HL-60 (cell line): ENCODE results near the gene GPR26.

ENCODE experiments used
- DNase-seq, 2 experiments: peaks; one replicate each; pipeline ENCODE4 v3.0.0-alpha.2; 2010 to 2020; ENCODE audit warnings: low read depth in 1 of 2, low spot score in 1 of 2
- H3K27ac ChIP-seq: fragments of 250-450 bp; sonication (Bioruptor Pico); replicated peaks from 2 replicates; pipeline ENCODE4 v1.5.1; 2020; ENCODE audit warnings: mild to moderate bottlenecking, moderate library complexity
- H3K27me3 ChIP-seq: fragments of 250-450 bp; sonication (Bioruptor Pico); 2 replicates; pipeline ENCODE4 v1.5.1; 2021; ENCODE audit warnings: mild to moderate bottlenecking, moderate library complexity; ENCODE audit not compliant: insufficient read depth, poor library complexity, severe bottlenecking
- H3K4me3 ChIP-seq: replicated peaks from 2 replicates; pipeline ENCODE4 v1.5.1; 2011; ENCODE audit warnings: mild to moderate bottlenecking, control low read depth, low read length; ENCODE audit not compliant: insufficient read depth
- GABPA ChIP-seq: IDR thresholded peaks from 2 replicates; pipeline ENCODE4 v1.6.1; 2012; ENCODE audit warnings: low read depth
- POLR2AphosphoS5 ChIP-seq: IDR thresholded peaks from 2 replicates; pipeline ENCODE4 v1.6.1; 2012; ENCODE audit warnings: low read depth
- SPI1 ChIP-seq: IDR thresholded peaks from 2 replicates; pipeline ENCODE4 v1.6.1; 2012; ENCODE audit warnings: low read depth, mild to moderate bottlenecking, borderline replicate concordance
- TF ChIP-seq, protein P1 (sequence below): IDR thresholded peaks from 2 replicates; pipeline ENCODE4 v1.6.1; 2012; ENCODE audit warnings: low read depth; ENCODE audit not compliant: insufficient replicate concordance
- TF ChIP-seq, protein P2 (sequence below): IDR thresholded peaks from one replicate; pipeline ENCODE4 v1.5.1; 2011; ENCODE audit warnings: low read length, control low read depth, inconsistent platforms; ENCODE audit not compliant: insufficient read depth

Gene GPR26

DNA sequence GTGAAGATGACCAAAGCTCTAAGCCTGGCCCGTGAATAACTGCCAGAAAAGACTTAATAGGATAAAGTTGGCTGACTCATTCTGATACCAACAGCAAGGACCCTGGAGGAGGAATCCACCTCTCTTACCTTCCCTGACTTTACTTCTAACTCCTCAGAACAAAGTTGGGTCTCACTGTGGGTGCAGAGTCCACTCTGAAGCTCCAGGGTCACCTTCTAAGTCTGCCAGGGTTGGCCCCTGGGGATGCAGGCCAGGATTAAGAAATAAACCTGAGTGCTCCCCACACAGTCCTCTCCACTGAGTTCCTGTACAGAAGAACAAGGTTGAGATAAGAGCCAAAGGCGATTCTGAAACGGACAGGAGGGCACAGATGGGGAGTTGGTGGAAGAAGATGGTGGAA is 54.4 kb downstream of the GPR26 start:
- TF ChIP-seq, protein P1, sequence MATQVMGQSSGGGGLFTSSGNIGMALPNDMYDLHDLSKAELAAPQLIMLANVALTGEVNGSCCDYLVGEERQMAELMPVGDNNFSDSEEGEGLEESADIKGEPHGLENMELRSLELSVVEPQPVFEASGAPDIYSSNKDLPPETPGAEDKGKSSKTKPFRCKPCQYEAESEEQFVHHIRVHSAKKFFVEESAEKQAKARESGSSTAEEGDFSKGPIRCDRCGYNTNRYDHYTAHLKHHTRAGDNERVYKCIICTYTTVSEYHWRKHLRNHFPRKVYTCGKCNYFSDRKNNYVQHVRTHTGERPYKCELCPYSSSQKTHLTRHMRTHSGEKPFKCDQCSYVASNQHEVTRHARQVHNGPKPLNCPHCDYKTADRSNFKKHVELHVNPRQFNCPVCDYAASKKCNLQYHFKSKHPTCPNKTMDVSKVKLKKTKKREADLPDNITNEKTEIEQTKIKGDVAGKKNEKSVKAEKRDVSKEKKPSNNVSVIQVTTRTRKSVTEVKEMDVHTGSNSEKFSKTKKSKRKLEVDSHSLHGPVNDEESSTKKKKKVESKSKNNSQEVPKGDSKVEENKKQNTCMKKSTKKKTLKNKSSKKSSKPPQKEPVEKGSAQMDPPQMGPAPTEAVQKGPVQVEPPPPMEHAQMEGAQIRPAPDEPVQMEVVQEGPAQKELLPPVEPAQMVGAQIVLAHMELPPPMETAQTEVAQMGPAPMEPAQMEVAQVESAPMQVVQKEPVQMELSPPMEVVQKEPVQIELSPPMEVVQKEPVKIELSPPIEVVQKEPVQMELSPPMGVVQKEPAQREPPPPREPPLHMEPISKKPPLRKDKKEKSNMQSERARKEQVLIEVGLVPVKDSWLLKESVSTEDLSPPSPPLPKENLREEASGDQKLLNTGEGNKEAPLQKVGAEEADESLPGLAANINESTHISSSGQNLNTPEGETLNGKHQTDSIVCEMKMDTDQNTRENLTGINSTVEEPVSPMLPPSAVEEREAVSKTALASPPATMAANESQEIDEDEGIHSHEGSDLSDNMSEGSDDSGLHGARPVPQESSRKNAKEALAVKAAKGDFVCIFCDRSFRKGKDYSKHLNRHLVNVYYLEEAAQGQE = no peak
- TF ChIP-seq POLR2AphosphoS5 = no peak
- TF ChIP-seq SPI1 = no peak
- no peak for TF ChIP-seq GABPA
- TF ChIP-seq, protein P2, sequence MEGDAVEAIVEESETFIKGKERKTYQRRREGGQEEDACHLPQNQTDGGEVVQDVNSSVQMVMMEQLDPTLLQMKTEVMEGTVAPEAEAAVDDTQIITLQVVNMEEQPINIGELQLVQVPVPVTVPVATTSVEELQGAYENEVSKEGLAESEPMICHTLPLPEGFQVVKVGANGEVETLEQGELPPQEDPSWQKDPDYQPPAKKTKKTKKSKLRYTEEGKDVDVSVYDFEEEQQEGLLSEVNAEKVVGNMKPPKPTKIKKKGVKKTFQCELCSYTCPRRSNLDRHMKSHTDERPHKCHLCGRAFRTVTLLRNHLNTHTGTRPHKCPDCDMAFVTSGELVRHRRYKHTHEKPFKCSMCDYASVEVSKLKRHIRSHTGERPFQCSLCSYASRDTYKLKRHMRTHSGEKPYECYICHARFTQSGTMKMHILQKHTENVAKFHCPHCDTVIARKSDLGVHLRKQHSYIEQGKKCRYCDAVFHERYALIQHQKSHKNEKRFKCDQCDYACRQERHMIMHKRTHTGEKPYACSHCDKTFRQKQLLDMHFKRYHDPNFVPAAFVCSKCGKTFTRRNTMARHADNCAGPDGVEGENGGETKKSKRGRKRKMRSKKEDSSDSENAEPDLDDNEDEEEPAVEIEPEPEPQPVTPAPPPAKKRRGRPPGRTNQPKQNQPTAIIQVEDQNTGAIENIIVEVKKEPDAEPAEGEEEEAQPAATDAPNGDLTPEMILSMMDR = no peak
- H3K27me3 ChIP-seq = no peaks in the 10 kb centered on the region
- no peak for DNase-seq
- no peak overlapping the region for H3K4me3 ChIP-seq
- H3K27ac ChIP-seq = no peak overlapping the region

DNA sequence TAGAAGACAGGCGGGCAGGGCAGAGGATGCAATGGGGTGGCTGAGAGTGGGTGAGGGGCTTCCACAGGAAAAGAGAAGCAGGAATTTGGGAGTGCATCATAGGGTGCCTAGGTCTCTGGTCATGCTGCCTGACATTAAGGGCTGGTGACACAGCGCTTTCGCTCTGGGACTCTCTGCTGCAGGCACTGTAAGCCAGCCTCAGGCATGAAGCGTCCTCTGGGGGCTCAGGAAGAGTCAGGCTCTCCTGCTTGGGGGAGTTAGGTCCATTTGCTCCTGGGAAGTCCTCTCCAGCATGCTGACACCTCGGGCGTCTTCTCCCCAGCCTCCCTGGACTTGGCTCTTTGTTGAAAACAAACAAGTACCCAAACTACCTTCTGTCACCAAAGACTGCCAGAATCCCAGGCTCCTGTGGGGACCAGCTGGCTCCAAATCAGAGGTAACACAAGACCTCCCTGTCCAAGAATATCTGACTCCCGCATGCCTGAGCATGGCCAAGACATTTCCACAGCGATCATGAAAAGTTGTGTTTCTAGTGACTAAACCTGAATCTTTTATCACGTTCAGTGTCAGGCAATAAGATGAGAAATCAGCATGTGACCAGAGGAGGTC is 55.4 kb downstream of the GPR26 start:
- Histone ChIP-seq H3K27me3 (no peaks in the 10 kb centered on the region), H3K4me3 (no peak overlapping the region), H3K27ac (no peak overlapping the region)
- TF ChIP-seq, protein P2 = no peak
- no peak for TF ChIP-seq GABPA
- TF ChIP-seq SPI1 = no peak
- TF ChIP-seq, protein P1 = no peak
- no peak for TF ChIP-seq POLR2AphosphoS5
- DNase-seq = no peak

DNA sequence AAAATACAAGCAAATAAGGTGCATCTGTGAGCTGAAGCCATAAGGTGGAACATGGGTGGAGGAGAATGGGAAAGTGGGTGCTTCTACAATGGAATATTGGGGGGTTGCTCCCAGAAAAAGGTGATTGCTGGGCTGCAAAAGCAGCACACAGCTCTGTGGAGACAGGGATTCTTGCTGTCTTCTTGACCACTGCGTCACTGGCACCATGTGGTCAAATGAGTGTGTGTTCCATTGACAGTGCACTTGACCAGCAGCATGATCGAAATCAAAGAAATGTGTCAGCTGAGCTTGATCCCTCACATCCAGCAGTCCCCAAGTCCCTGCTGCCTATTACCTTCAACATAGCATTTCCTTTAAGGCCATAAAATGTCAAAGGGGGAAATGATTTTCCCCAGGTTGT is 56.2 kb downstream of the GPR26 start:
- no peaks in the 10 kb centered on the region for H3K27me3 ChIP-seq
- TF ChIP-seq SPI1 (no peak), POLR2AphosphoS5 (no peak), GABPA (no peak)
- TF ChIP-seq, protein P1 = no peak
- TF ChIP-seq, protein P2 = no peak
- H3K4me3 ChIP-seq = no peak overlapping the region
- no peak for DNase-seq
- no peak overlapping the region for H3K27ac ChIP-seq
